Stomach smooth muscle (tissue), 2 donors: ENCODE data around the gene TENM4.
A peak's percentile ranks its signal among the peaks of the same experiment; 100 is the strongest.

Experiments used
- H3K27ac ChIP-seq: one replicate; pipeline ENCODE4 v1.7.0; 2013; ENCODE audit warnings: mild to moderate bottlenecking, low read length, inconsistent platforms
- H3K27me3 ChIP-seq, 2 donors: one replicate each; pipeline ENCODE4 v1.7.0; 2013; ENCODE audit warnings: low read length in 2 of 2; ENCODE audit not compliant: insufficient read depth in 2 of 2, control insufficient read depth in 1 of 2
- H3K36me3 ChIP-seq, 2 donors: one replicate each; pipeline ENCODE4 v1.7.0; 2013; ENCODE audit warnings: low read length in 2 of 2; ENCODE audit not compliant: control insufficient read depth in 2 of 2, insufficient read depth in 2 of 2
- H3K4me1 ChIP-seq: one replicate; pipeline ENCODE4 v1.7.0; 2013; ENCODE audit warnings: low read length; ENCODE audit not compliant: control insufficient read depth, insufficient read depth
- H3K4me3 ChIP-seq, 2 donors: one replicate each; pipeline ENCODE4 v1.7.0; 2013; ENCODE audit warnings: low read length in 2 of 2
- H3K9ac ChIP-seq, 2 donors: one replicate each; pipeline ENCODE4 v1.7.0; 2013; ENCODE audit warnings: low read length in 2 of 2, mild to moderate bottlenecking in 1 of 2
- H3K9me3 ChIP-seq, 2 donors: one replicate each; pipeline ENCODE4 v1.7.0; 2013; ENCODE audit warnings: low read length in 2 of 2; ENCODE audit not compliant: control insufficient read depth in 2 of 2
- donor health status: healthy.
- donor health status: Pancreatic carcinoma.

Gene TENM4

GRCh38 chr11:78856211-78856610, 584.6 kb downstream of the TENM4 start:
- no peaks in the 10 kb centered on the region for H3K4me1 ChIP-seq
- H3K27ac ChIP-seq, result no peak overlapping the region
- no peaks in the 10 kb centered on the region for H3K36me3 ChIP-seq
- H3K27me3 ChIP-seq, result peaks cover 0 to 3% of the 10 kb centered on the region in 2 donors
- no peaks in the 10 kb centered on the region for H3K9me3 ChIP-seq
- H3K9ac ChIP-seq, result no peak overlapping the region
- no peak overlapping the region for H3K4me3 ChIP-seq

DNA sequence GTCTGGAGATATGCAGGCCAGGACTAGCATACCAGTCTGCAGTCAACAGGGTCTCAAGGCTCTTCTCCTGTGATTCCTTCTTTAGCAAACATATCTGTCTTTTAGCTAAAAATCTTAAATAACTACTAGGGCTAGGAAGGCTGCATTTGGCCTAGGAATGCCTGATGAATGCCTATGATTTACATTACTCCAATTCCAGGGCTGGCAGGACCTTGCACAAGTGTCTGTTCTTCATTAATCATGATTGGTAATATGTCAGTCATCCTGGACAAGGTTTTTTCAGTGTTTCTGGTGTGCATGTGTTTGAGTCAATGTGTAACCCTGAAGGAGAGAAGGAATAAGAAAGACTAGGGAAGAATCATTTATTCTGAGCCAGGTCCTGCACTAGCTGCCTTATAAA, 585.7 kb downstream of the TENM4 start:
- H3K9ac ChIP-seq, result no peak overlapping the region
- H3K9me3 ChIP-seq, result no peaks in the 10 kb centered on the region
- no peaks in the 10 kb centered on the region for H3K27me3 ChIP-seq
- no peaks in the 10 kb centered on the region for H3K36me3 ChIP-seq
- H3K4me3 ChIP-seq, result no peak overlapping the region
- no peak overlapping the region for H3K27ac ChIP-seq
- H3K4me1 ChIP-seq, result no peaks in the 10 kb centered on the region

GRCh38 chr11:78853521-78853920, 587.3 kb downstream of the TENM4 start:
- no peaks in the 10 kb centered on the region for H3K36me3 ChIP-seq
- no peak overlapping the region for H3K9ac ChIP-seq
- H3K4me1 ChIP-seq, result no peaks in the 10 kb centered on the region
- H3K27me3 ChIP-seq, result no peaks in the 10 kb centered on the region
- no peaks in the 10 kb centered on the region for H3K9me3 ChIP-seq
- H3K27ac ChIP-seq, result no peak overlapping the region
- no peak overlapping the region for H3K4me3 ChIP-seq

GRCh38 chr11:78851878-78852586, 588.8 kb downstream of the TENM4 start:
- H3K4me1 ChIP-seq, result no peaks in the 10 kb centered on the region
- H3K9ac ChIP-seq, result no peak overlapping the region
- H3K4me3 ChIP-seq, result no peak overlapping the region
- no peaks in the 10 kb centered on the region for H3K9me3 ChIP-seq
- no peaks in the 10 kb centered on the region for H3K27me3 ChIP-seq
- H3K27ac ChIP-seq, result no peak overlapping the region
- no peaks in the 10 kb centered on the region for H3K36me3 ChIP-seq

DNA sequence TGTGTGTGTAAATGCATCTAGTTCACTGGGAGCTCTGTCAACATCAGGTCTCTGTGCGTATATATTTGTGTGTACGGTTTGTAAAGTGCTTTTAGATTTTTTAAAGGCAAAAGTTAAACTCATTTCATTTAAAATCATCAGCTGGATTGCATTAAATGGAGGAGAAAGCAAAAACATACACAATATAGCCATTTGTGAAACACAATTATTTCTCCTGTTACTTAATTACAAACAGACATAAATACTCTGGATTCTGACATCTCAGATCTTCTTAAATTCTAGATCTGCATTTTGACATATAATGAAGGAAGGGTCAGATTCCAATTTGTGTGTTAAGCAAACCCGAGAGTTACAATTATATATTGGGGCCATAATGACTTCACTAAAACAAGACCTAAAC, 590.8 kb downstream of the TENM4 start:
- Histone ChIP-seq H3K4me3 (no peak overlapping the region), H3K27me3 (no peaks in the 10 kb centered on the region), H3K36me3 (no peaks in the 10 kb centered on the region), H3K27ac (no peak overlapping the region), H3K4me1 (no peaks in the 10 kb centered on the region), H3K9ac (no peak overlapping the region), H3K9me3 (no peaks in the 10 kb centered on the region)

DNA sequence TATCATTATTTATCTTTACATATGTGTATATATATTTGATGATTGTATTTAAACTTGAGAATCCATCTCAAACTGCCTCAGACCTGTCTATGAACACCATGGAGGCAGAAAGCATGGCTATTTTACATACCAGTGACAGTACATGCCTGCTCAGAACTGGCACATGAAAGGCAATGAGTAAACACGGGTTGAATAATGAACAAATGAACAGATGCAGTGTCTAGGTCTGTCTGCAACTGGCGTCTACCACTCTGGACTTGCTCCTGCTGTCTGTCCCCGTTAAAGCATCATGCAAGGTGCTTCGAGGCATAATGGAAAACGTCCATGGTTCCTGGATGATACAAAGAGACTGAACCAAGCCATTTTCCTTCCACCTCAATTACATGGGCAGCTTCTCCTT, 594.6 kb downstream of the TENM4 start:
- Histone ChIP-seq H3K4me1 (no peaks in the 10 kb centered on the region), H3K27ac (no peak overlapping the region), H3K9me3 (no peaks in the 10 kb centered on the region), H3K27me3 (no peaks in the 10 kb centered on the region), H3K36me3 (no peaks in the 10 kb centered on the region), H3K9ac (no peak overlapping the region), H3K4me3 (no peak overlapping the region)

GRCh38 chr11:78845496-78845895, 595.3 kb downstream of the TENM4 start:
- H3K4me3 ChIP-seq, result no peak overlapping the region
- H3K9ac ChIP-seq, result no peak overlapping the region
- H3K9me3 ChIP-seq, result no peaks in the 10 kb centered on the region
- H3K27ac ChIP-seq, result no peak overlapping the region
- H3K27me3 ChIP-seq, result no peaks in the 10 kb centered on the region
- peaks cover 4% of the 10 kb centered on the region for H3K4me1 ChIP-seq
- H3K36me3 ChIP-seq, result no peaks in the 10 kb centered on the region

- Histone ChIP-seq H3K9ac (no peak overlapping the region), H3K9me3 (no peaks in the 10 kb centered on the region), H3K4me1 (peaks cover 5% of the 10 kb centered on the region)
These were observed 599.3 kb downstream of the TENM4 start for GRCh38 chr11:78841456-78842060.

DNA sequence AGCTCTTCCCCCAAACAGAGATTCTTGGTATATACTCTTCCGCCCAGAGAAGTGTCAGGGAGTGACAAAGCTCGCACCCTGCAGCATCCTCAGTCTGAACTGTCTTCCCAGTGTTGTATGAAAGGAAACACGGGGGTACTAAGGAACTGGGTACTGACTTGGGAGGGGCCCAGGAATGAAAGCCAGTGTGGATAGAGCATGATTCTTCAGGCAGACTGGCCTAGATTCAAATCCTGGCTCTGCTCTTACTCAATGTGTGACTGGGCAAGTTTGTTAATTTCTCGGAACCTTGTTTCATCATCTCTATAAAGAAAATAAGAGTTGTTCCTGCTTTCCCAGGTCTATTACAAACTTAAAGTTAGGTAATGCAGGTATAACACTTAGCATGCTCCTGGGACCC, 600.2 kb downstream of the TENM4 start:
- Histone ChIP-seq H3K9ac (no peak overlapping the region), H3K9me3 (no peaks in the 10 kb centered on the region), H3K27me3 (no peaks in the 10 kb centered on the region), H3K27ac (peak overlapping the region; percentile 26), H3K4me1 (peaks cover 5% of the 10 kb centered on the region), H3K4me3 (no peak overlapping the region), H3K36me3 (no peaks in the 10 kb centered on the region)

More at GRCh38 chr11:78841456-78842060, 599.3 kb downstream of the TENM4 start:
- Histone ChIP-seq H3K4me3 (no peak overlapping the region), H3K27me3 (no peaks in the 10 kb centered on the region), H3K27ac (peak overlapping the region; percentile 26), H3K36me3 (no peaks in the 10 kb centered on the region)

- H3K36me3 ChIP-seq, result no peaks in the 10 kb centered on the region
- H3K4me3 ChIP-seq, result no peak overlapping the region
- no peaks in the 10 kb centered on the region for H3K9me3 ChIP-seq
- peaks cover 5% of the 10 kb centered on the region for H3K4me1 ChIP-seq
- no peak overlapping the region for H3K9ac ChIP-seq
- peak overlapping the region; percentile 26 for H3K27ac ChIP-seq
- H3K27me3 ChIP-seq, result no peaks in the 10 kb centered on the region
These were observed 600.6 kb downstream of the TENM4 start for GRCh38 chr11:78840200-78840599.

GRCh38 chr11:78838417-78838816, 602.4 kb downstream of the TENM4 start:
- Histone ChIP-seq H3K27me3 (no peaks in the 10 kb centered on the region), H3K9me3 (no peaks in the 10 kb centered on the region), H3K27ac (no peak overlapping the region), H3K4me1 (peaks cover 5% of the 10 kb centered on the region), H3K9ac (no peak overlapping the region), H3K36me3 (no peaks in the 10 kb centered on the region), H3K4me3 (no peak overlapping the region)
